Gastrocnemius medialis (tissue), 4 donors: ENCODE results near the gene AMN1.

Experiments
- POLR2A ChIP-seq, 2 donors: fragments of 450-650 bp; IDR thresholded peaks; one replicate each; pipeline ENCODE4 v1.6.1; 2017; ENCODE audit warnings: antibody characterized with exemption in 2 of 2, mild to moderate bottlenecking in 2 of 2, moderate library complexity in 2 of 2
- TF ChIP-seq, protein P1 (sequence below), 5 experiments: fragments of 450-650 bp in 3 of 5; fragments of 200-600 bp in 2 of 5; sonication (generic) in 2 of 5; IDR thresholded peaks in 4 of 5; conservative IDR thresholded peaks in 1 of 5; 1 replicate in 4 of 5; 2 replicates in 1 of 5; pipeline ENCODE4 v1.5.1; 2016 to 2019; ENCODE audit warnings: antibody characterized with exemption in 5 of 5, mild to moderate bottlenecking in 3 of 5, moderate library complexity in 3 of 5

GRCh38 chr12:31773223-31773750 is 44.5 kb upstream of the AMN1 start:
- TF ChIP-seq, protein P1, sequence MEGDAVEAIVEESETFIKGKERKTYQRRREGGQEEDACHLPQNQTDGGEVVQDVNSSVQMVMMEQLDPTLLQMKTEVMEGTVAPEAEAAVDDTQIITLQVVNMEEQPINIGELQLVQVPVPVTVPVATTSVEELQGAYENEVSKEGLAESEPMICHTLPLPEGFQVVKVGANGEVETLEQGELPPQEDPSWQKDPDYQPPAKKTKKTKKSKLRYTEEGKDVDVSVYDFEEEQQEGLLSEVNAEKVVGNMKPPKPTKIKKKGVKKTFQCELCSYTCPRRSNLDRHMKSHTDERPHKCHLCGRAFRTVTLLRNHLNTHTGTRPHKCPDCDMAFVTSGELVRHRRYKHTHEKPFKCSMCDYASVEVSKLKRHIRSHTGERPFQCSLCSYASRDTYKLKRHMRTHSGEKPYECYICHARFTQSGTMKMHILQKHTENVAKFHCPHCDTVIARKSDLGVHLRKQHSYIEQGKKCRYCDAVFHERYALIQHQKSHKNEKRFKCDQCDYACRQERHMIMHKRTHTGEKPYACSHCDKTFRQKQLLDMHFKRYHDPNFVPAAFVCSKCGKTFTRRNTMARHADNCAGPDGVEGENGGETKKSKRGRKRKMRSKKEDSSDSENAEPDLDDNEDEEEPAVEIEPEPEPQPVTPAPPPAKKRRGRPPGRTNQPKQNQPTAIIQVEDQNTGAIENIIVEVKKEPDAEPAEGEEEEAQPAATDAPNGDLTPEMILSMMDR (IDR thresholded peaks at IDR 0.05 in 4 of 5, conservative IDR thresholded peaks at IDR 0.05 in 1 of 5): no peak
- no peak for TF ChIP-seq POLR2A (IDR thresholded peaks at IDR 0.05)
